H9 (cell line): Measurements from ENCODE around the gene GSTA4. TPM values are rescaled to one million over a fixed set of nuclear protein-coding genes. Genes with fewer than 3 reads are reported as not detected.

Source experiments
- DNase-seq: peaks from one replicate; pipeline ENCODE4 v3.0.0-alpha.2; 2017
- H2AFZ ChIP-seq: one replicate; pipeline ENCODE4 v1.6.1; 2013; ENCODE audit warnings: mild to moderate bottlenecking, low read length, control low read depth, moderate library complexity
- H2AK5ac ChIP-seq: 2 replicates; pipeline ENCODE4 v1.6.1; 2013; ENCODE audit warnings: low read length, control low read depth, mixed read lengths; ENCODE audit not compliant: insufficient read length
- H2BK120ac ChIP-seq: one replicate; pipeline ENCODE4 v1.6.1; 2013; ENCODE audit warnings: low read depth, mild to moderate bottlenecking, low read length, control low read depth, inconsistent platforms; ENCODE audit not compliant: poor library complexity, severe bottlenecking
- H2BK12ac ChIP-seq: 2 replicates; pipeline ENCODE4 v1.6.1; 2013; ENCODE audit warnings: low read length, control low read depth, mixed read lengths, low read depth; ENCODE audit not compliant: insufficient read length
- H2BK15ac ChIP-seq: 2 replicates; pipeline ENCODE4 v1.6.1; 2013; ENCODE audit warnings: low read depth, low read length, control low read depth
- H2BK20ac ChIP-seq: one replicate; pipeline ENCODE4 v1.6.1; 2013; ENCODE audit warnings: low read depth, mild to moderate bottlenecking, low read length, control low read depth, inconsistent platforms; ENCODE audit not compliant: poor library complexity, severe bottlenecking
- H2BK5ac ChIP-seq: 2 replicates; pipeline ENCODE4 v1.6.1; 2013; ENCODE audit warnings: low read length, control low read depth, mixed read lengths; ENCODE audit not compliant: insufficient read length
- H3K14ac ChIP-seq: 2 replicates; pipeline ENCODE4 v1.6.1; 2013; ENCODE audit warnings: low read length, control low read depth; ENCODE audit not compliant: insufficient read depth
- H3K18ac ChIP-seq: 2 replicates; pipeline ENCODE4 v1.6.1; 2013; ENCODE audit warnings: low read depth, mild to moderate bottlenecking, mixed read lengths, low read length, control low read depth; ENCODE audit not compliant: insufficient read length
- H3K23ac ChIP-seq: 2 replicates; pipeline ENCODE4 v1.6.1; 2013; ENCODE audit warnings: low read length, control low read depth, mixed read lengths, low read depth; ENCODE audit not compliant: insufficient read length
- H3K23me2 ChIP-seq: 2 replicates; pipeline ENCODE4 v1.6.1; 2013; ENCODE audit warnings: low read depth, mild to moderate bottlenecking, mixed read lengths, low read length, control low read depth; ENCODE audit not compliant: insufficient read length, poor library complexity, severe bottlenecking
- H3K27ac ChIP-seq: 2 replicates; pipeline ENCODE4 v1.5.1; 2013; ENCODE audit warnings: low read length, control low read depth, mixed read lengths, low read depth; ENCODE audit not compliant: insufficient read length
- H3K27me3 ChIP-seq: 2 replicates; pipeline ENCODE4 v1.6.1; 2013; ENCODE audit warnings: low read length, control low read depth, inconsistent platforms; ENCODE audit not compliant: insufficient read depth
- H3K4ac ChIP-seq: 2 replicates; pipeline ENCODE4 v1.6.1; 2013; ENCODE audit warnings: low read depth, mild to moderate bottlenecking, control low read depth, inconsistent platforms, low read length, moderate library complexity
- H3K4me1 ChIP-seq: 2 replicates; pipeline ENCODE4 v1.6.1; 2013; ENCODE audit warnings: low read length, control low read depth, inconsistent platforms; ENCODE audit not compliant: insufficient read depth
- H3K4me2 ChIP-seq: 2 replicates; pipeline ENCODE4 v1.6.1; 2013; ENCODE audit warnings: low read length, control low read depth, mixed read lengths; ENCODE audit not compliant: insufficient read length, insufficient read depth
- H3K56ac ChIP-seq: 2 replicates; pipeline ENCODE4 v1.6.1; 2013; ENCODE audit warnings: low read depth, mild to moderate bottlenecking, mixed read lengths, low read length, control low read depth; ENCODE audit not compliant: insufficient read length
- H3K79me1 ChIP-seq: 2 replicates; pipeline ENCODE4 v1.6.1; 2013; ENCODE audit warnings: low read depth, mild to moderate bottlenecking, moderate library complexity, low read length, control low read depth, inconsistent platforms; ENCODE audit not compliant: insufficient read depth, poor library complexity, severe bottlenecking
- H3K79me2 ChIP-seq: 2 replicates; pipeline ENCODE4 v1.6.1; 2013; ENCODE audit warnings: low read length, control low read depth, inconsistent platforms; ENCODE audit not compliant: insufficient read depth
- H3K9ac ChIP-seq: 2 replicates; pipeline ENCODE4 v1.6.1; 2013; ENCODE audit warnings: low read length, control low read depth, mixed read lengths; ENCODE audit not compliant: insufficient read length; ENCODE audit errors: extremely low read depth
- H3K9me3 ChIP-seq: one replicate; pipeline ENCODE4 v1.6.1; 2013; ENCODE audit warnings: low read depth, low read length, inconsistent platforms; ENCODE audit not compliant: control insufficient read depth
- H3T11ph ChIP-seq: one replicate; pipeline ENCODE4 v1.6.1; 2013; ENCODE audit warnings: mild to moderate bottlenecking, low read length, control low read depth, inconsistent platforms
- H4K20me1 ChIP-seq: one replicate; pipeline ENCODE4 v1.6.1; 2013; ENCODE audit not compliant: control insufficient read depth, insufficient read length, insufficient read depth
- H4K5ac ChIP-seq: 2 replicates; pipeline ENCODE4 v1.6.1; 2013; ENCODE audit warnings: low read depth, mild to moderate bottlenecking, mixed read lengths, low read length, control low read depth; ENCODE audit not compliant: insufficient read length
- H4K8ac ChIP-seq: replicated peaks from 2 replicates; pipeline ENCODE4 v1.6.1; 2013; ENCODE audit warnings: low read length, control low read depth, mixed read lengths, low read depth; ENCODE audit not compliant: insufficient read length
- H4K91ac ChIP-seq: 2 replicates; pipeline ENCODE4 v1.6.1; 2013; ENCODE audit warnings: low read depth, mild to moderate bottlenecking, moderate library complexity, mixed read lengths, low read length, control low read depth; ENCODE audit not compliant: insufficient read length
- H3K27ac Mint-ChIP-seq, 3 experiments: 2 replicates in 2 of 3; 3 replicates in 1 of 3; pipeline ENCODE4 v1.8.0; 2020 to 2021; ENCODE audit warnings: mixed read lengths in 3 of 3, mild to moderate bottlenecking in 1 of 3, moderate library complexity in 1 of 3
- H3K27me3 Mint-ChIP-seq: 2 replicates; pipeline ENCODE4 v1.8.0; 2021; ENCODE audit warnings: low read depth, mild to moderate bottlenecking, moderate library complexity, mixed read lengths
- H3K36me3 Mint-ChIP-seq, 3 experiments: 2 replicates in 2 of 3; 3 replicates in 1 of 3; pipeline ENCODE4 v1.8.0; 2020 to 2021; ENCODE audit warnings: low read depth in 3 of 3, mixed read lengths in 3 of 3; ENCODE audit not compliant: insufficient read depth in 1 of 3
- H3K4me1 Mint-ChIP-seq, 2 experiments: 2 replicates each; pipeline ENCODE4 v1.8.0; 2020; ENCODE audit warnings: mixed read lengths in 2 of 2
- H3K4me3 Mint-ChIP-seq, 2 experiments: 2 replicates in 1 of 2; 3 replicates in 1 of 2; pipeline ENCODE4 v1.8.0; 2020 to 2021; ENCODE audit warnings: mild to moderate bottlenecking in 2 of 2, mixed read lengths in 2 of 2, moderate library complexity in 1 of 2
- H3K9me3 Mint-ChIP-seq, 2 experiments: 2 replicates in 1 of 2; 3 replicates in 1 of 2; pipeline ENCODE4 v1.8.0; 2020; ENCODE audit warnings: mild to moderate bottlenecking in 2 of 2, mixed read lengths in 2 of 2, moderate library complexity in 1 of 2
- CTCF ChIP-seq: fragments of 200-600 bp; sonication (generic); conservative IDR thresholded peaks from 3 replicates; pipeline ENCODE4 v1.8.0; 2021; ENCODE audit warnings: antibody characterized with exemption, mild to moderate bottlenecking
- WGBS: extraction: QIAGEN DNeasy Blood & Tissue Kit; methylation state at CpG from one replicate; pipeline ENCODE4 v1.1.7; 2013; ENCODE audit warnings: missing lambda C conversion rate, low lambda C conversion rate, mixed read lengths; ENCODE audit not compliant: insufficient read length; ENCODE audit errors: extremely low coverage; 5-methylcytosine and 5-hydroxymethylcytosine counted together
- total RNA-seq: library from RNA; stranded (reverse); gene quantifications from 2 replicates; pipeline ENCODE4 v1.2.1, GENCODE V29; 2021

Gene GSTA4
- total RNA-seq, 1 experiment from 2014 or later, result 32.1 TPM

DNA sequence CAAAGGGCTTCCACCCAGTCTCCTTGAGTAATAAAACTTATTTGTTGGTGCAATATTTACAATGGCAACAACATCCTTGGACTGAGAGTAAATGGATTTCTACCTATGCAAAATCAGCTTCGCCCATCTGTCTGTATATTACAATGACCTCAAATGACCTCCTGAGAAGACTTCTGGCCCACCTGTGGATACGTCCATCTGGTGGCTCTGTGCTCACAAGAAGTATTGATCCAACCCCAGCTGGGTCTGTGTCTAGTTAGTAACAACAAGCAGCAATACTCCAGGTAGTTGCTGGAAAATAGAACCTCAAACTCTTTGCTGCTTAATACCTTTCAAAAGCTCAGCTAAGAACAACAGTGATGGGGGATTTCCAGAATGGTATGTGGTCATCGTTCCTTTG is 34.7 kb upstream of the GSTA4 start:
- H2BK120ac ChIP-seq, result no peak overlapping the region
- no peaks in the 10 kb centered on the region for H3K79me1 ChIP-seq
- no peak overlapping the region for H3K27ac ChIP-seq

More for the DNA sequence above, 34.7 kb upstream of the GSTA4 start:
- H3K56ac ChIP-seq, result no peak overlapping the region
- H2AK5ac ChIP-seq, result no peak overlapping the region
- H3T11ph ChIP-seq, result no peak overlapping the region
- Mint-ChIP-seq H3K27me3 (no peaks in the 10 kb centered on the region), H3K27ac (no peak overlapping the region), H3K9me3 (no peaks in the 10 kb centered on the region), H3K36me3 (peaks cover 0 to 32% (median 7%) of the 10 kb centered on the region in 3 experiments; a peak in 5 of 7 replicates), H3K4me1 (0 out of 4 replicates have a peak, but pooled peaks cover 0 to 4% of the 10 kb centered on the region in 2 experiments), H3K4me3 (no peak overlapping the region)
- no peak overlapping the region for H3K18ac ChIP-seq
- no peak overlapping the region for H2AFZ ChIP-seq
- H3K23ac ChIP-seq, result no peak overlapping the region
- no peak overlapping the region for H2BK12ac ChIP-seq
- no CpG with 5 or more reads among the region's 3 CpGs for WGBS
- H3K23me2 ChIP-seq, result no peaks in the 10 kb centered on the region
- TF ChIP-seq CTCF, result no peak
- no peak overlapping the region for H3K9ac ChIP-seq
- no peak overlapping the region for H2BK15ac ChIP-seq
- H2BK5ac ChIP-seq, result no peak overlapping the region
- H4K8ac ChIP-seq, result no peak overlapping the region
- no peaks in the 10 kb centered on the region for H3K79me2 ChIP-seq
- no peak overlapping the region for H3K4me2 ChIP-seq
- H3K14ac ChIP-seq, result no peak overlapping the region
- no peak overlapping the region for H4K5ac ChIP-seq
- H2BK20ac ChIP-seq, result no peak overlapping the region
- DNase-seq, result no peak
- no peak overlapping the region for H3K4ac ChIP-seq
- H3K4me1 ChIP-seq, result no peaks in the 10 kb centered on the region
- H3K9me3 ChIP-seq, result no peaks in the 10 kb centered on the region
- no peaks in the 10 kb centered on the region for H3K27me3 ChIP-seq
- H4K20me1 ChIP-seq, result no peaks in the 10 kb centered on the region
- no peak overlapping the region for H4K91ac ChIP-seq
